ENCODE data around the gene SCLT1. TPM values are rescaled to one million over a fixed set of nuclear protein-coding genes. Genes with fewer than 3 reads are reported as not detected.

Gene SCLT1
- total RNA-seq, 1 experiment from 2014 or later, result 14.3 TPM

DNA sequence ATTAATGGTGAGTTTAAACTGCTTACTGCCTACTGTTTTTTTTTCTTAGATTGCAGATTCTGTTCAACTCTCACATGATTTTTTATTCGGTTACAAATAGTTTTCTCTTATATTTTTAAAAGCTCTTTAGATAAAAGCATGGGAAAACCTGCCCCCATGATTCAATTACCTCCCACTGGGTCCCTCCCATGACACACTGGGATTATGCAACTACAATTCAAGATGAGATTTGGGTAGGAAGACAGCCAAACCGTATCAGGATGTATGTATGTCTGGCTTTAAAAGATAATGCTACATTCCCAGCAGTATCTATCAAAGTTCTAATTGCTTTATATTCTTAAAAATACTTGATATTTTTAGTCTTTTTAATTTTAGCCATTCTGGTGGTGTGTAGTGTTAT, 152.4 kb downstream of the SCLT1 start:
- TF ChIP-seq, protein P1, sequence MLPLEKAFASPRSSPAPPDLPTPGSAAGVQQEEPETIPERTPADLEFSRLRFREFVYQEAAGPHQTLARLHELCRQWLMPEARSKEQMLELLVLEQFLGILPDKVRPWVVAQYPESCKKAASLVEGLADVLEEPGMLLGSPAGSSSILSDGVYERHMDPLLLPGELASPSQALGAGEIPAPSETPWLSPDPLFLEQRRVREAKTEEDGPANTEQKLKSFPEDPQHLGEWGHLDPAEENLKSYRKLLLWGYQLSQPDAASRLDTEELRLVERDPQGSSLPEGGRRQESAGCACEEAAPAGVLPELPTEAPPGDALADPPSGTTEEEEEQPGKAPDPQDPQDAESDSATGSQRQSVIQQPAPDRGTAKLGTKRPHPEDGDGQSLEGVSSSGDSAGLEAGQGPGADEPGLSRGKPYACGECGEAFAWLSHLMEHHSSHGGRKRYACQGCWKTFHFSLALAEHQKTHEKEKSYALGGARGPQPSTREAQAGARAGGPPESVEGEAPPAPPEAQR (CRISPR knock-in tag; IDR thresholded peaks at IDR 0.05), result no peak
- TF ChIP-seq ZNF138 (CRISPR knock-in tag; conservative IDR thresholded peaks at IDR 0.05) (no peak), NFE2L1 (CRISPR knock-in tag; IDR thresholded peaks at IDR 0.05) (no peak)
- TF ChIP-seq, protein P2, sequence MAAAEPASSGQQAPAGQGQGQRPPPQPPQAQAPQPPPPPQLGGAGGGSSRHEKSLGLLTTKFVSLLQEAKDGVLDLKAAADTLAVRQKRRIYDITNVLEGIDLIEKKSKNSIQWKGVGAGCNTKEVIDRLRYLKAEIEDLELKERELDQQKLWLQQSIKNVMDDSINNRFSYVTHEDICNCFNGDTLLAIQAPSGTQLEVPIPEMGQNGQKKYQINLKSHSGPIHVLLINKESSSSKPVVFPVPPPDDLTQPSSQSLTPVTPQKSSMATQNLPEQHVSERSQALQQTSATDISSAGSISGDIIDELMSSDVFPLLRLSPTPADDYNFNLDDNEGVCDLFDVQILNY (CRISPR knock-in tag; IDR thresholded peaks at IDR 0.05), result no peak
- CTCF ChIA-PET, result no interaction called here
- H3K36me3 Mint-ChIP-seq, result no peaks in the 10 kb centered on the region

DNA sequence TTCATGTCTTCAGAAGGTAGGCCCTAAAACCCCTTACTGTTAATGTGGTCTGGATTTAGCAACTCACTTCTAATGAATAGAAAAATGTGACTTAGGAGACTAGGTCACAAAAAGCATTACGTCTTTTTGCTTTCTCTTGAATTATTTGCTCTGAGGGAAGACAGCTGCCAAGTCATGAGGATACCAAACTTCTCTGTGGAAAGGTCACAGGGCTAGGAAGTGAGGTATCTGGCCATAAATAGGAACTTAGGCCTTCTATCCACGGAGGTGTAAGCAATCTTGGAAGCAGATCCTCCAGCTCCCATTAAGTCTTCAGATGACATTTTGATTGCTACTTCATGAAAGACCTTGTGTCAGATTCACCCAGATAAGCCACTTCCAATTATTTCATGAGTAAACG, 163.3 kb downstream of the SCLT1 start:
- Mint-ChIP-seq H3K9me3 (no peaks in the 10 kb centered on the region), H3K36me3 (no peaks in the 10 kb centered on the region), H3K4me1 (no peaks in the 10 kb centered on the region), H3K27ac (no peak overlapping the region), H3K27me3 (ENCODE audit: low read depth) (no peaks in the 10 kb centered on the region), H3K4me3 (no peak overlapping the region)
- ChIA-PET CTCF (no interaction called here), POLR2A (no interaction called here)
- DNase-seq (ENCODE audit: low spot score) (no peak), ATAC-seq (no peak)
- TF ChIP-seq JUN (CRISPR knock-in tag; IDR thresholded peaks at IDR 0.05) (no peak), NR2C2 (CRISPR knock-in tag; IDR thresholded peaks at IDR 0.05) (no peak), CREB1 (CRISPR knock-in tag; IDR thresholded peaks at IDR 0.05) (no peak), TEAD1 (CRISPR knock-in tag; IDR thresholded peaks at IDR 0.05) (no peak), SMAD3 (CRISPR knock-in tag; IDR thresholded peaks at IDR 0.05; ENCODE audit: borderline replicate concordance) (no peak), ZNF263 (CRISPR knock-in tag; IDR thresholded peaks at IDR 0.05; ENCODE audit: low read depth) (no peak), FOXK1 (CRISPR knock-in tag; IDR thresholded peaks at IDR 0.05) (no peak), GABPB1 (CRISPR knock-in tag; IDR thresholded peaks at IDR 0.05) (no peak), ZBTB21 (CRISPR knock-in tag; IDR thresholded peaks at IDR 0.05; ENCODE audit: borderline replicate concordance) (no peak), NFE2L1 (CRISPR knock-in tag; IDR thresholded peaks at IDR 0.05) (no peak)
- TF ChIP-seq, protein P3, sequence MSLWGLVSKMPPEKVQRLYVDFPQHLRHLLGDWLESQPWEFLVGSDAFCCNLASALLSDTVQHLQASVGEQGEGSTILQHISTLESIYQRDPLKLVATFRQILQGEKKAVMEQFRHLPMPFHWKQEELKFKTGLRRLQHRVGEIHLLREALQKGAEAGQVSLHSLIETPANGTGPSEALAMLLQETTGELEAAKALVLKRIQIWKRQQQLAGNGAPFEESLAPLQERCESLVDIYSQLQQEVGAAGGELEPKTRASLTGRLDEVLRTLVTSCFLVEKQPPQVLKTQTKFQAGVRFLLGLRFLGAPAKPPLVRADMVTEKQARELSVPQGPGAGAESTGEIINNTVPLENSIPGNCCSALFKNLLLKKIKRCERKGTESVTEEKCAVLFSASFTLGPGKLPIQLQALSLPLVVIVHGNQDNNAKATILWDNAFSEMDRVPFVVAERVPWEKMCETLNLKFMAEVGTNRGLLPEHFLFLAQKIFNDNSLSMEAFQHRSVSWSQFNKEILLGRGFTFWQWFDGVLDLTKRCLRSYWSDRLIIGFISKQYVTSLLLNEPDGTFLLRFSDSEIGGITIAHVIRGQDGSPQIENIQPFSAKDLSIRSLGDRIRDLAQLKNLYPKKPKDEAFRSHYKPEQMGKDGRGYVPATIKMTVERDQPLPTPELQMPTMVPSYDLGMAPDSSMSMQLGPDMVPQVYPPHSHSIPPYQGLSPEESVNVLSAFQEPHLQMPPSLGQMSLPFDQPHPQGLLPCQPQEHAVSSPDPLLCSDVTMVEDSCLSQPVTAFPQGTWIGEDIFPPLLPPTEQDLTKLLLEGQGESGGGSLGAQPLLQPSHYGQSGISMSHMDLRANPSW (CRISPR knock-in tag; conservative IDR thresholded peaks at IDR 0.05; ENCODE audit: low read depth), result no peak
- TF ChIP-seq, protein P4, sequence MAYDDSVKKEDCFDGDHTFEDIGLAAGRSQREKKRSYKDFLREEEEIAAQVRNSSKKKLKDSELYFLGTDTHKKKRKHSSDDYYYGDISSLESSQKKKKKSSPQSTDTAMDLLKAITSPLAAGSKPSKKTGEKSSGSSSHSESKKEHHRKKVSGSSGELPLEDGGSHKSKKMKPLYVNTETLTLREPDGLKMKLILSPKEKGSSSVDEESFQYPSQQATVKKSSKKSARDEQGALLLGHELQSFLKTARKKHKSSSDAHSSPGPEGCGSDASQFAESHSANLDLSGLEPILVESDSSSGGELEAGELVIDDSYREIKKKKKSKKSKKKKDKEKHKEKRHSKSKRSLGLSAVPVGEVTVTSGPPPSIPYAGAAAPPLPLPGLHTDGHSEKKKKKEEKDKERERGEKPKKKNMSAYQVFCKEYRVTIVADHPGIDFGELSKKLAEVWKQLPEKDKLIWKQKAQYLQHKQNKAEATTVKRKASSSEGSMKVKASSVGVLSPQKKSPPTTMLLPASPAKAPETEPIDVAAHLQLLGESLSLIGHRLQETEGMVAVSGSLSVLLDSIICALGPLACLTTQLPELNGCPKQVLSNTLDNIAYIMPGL (CRISPR knock-in tag; IDR thresholded peaks at IDR 0.05), result no peak
- TF ChIP-seq, protein P5, sequence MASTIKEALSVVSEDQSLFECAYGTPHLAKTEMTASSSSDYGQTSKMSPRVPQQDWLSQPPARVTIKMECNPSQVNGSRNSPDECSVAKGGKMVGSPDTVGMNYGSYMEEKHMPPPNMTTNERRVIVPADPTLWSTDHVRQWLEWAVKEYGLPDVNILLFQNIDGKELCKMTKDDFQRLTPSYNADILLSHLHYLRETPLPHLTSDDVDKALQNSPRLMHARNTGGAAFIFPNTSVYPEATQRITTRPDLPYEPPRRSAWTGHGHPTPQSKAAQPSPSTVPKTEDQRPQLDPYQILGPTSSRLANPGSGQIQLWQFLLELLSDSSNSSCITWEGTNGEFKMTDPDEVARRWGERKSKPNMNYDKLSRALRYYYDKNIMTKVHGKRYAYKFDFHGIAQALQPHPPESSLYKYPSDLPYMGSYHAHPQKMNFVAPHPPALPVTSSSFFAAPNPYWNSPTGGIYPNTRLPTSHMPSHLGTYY (CRISPR knock-in tag; IDR thresholded peaks at IDR 0.05), result no peak
- TF ChIP-seq, protein P6, sequence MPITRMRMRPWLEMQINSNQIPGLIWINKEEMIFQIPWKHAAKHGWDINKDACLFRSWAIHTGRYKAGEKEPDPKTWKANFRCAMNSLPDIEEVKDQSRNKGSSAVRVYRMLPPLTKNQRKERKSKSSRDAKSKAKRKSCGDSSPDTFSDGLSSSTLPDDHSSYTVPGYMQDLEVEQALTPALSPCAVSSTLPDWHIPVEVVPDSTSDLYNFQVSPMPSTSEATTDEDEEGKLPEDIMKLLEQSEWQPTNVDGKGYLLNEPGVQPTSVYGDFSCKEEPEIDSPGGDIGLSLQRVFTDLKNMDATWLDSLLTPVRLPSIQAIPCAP (CRISPR knock-in tag; IDR thresholded peaks at IDR 0.05), result no peak
- TF ChIP-seq, protein P7, sequence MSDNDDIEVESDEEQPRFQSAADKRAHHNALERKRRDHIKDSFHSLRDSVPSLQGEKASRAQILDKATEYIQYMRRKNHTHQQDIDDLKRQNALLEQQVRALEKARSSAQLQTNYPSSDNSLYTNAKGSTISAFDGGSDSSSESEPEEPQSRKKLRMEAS (CRISPR knock-in tag; IDR thresholded peaks at IDR 0.05), result no peak
- TF ChIP-seq, protein P8, sequence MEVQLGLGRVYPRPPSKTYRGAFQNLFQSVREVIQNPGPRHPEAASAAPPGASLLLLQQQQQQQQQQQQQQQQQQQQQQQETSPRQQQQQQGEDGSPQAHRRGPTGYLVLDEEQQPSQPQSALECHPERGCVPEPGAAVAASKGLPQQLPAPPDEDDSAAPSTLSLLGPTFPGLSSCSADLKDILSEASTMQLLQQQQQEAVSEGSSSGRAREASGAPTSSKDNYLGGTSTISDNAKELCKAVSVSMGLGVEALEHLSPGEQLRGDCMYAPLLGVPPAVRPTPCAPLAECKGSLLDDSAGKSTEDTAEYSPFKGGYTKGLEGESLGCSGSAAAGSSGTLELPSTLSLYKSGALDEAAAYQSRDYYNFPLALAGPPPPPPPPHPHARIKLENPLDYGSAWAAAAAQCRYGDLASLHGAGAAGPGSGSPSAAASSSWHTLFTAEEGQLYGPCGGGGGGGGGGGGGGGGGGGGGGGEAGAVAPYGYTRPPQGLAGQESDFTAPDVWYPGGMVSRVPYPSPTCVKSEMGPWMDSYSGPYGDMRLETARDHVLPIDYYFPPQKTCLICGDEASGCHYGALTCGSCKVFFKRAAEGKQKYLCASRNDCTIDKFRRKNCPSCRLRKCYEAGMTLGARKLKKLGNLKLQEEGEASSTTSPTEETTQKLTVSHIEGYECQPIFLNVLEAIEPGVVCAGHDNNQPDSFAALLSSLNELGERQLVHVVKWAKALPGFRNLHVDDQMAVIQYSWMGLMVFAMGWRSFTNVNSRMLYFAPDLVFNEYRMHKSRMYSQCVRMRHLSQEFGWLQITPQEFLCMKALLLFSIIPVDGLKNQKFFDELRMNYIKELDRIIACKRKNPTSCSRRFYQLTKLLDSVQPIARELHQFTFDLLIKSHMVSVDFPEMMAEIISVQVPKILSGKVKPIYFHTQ (CRISPR knock-in tag; IDR thresholded peaks at IDR 0.05), result no peak

More for the DNA sequence above, 152.4 kb downstream of the SCLT1 start:
- POLR2A ChIA-PET, result no interaction called here
- Mint-ChIP-seq H3K27ac (no peak overlapping the region), H3K27me3 (ENCODE audit: low read depth) (no peaks in the 10 kb centered on the region), H3K4me1 (no peaks in the 10 kb centered on the region), H3K4me3 (no peak overlapping the region), H3K9me3 (no peaks in the 10 kb centered on the region)
- no peak for ATAC-seq
- DNase-seq (ENCODE audit: low spot score), result no peak

All from WTC11 (cell line).